Measurements from ENCODE around the gene ANKRD27.
"Not testable (repeated sequence)": the region's sequence is repeated elsewhere in the genome, so short reads cannot be mapped to it uniquely, and the experiment has no call there.

ANKRD27 gene

DNA sequence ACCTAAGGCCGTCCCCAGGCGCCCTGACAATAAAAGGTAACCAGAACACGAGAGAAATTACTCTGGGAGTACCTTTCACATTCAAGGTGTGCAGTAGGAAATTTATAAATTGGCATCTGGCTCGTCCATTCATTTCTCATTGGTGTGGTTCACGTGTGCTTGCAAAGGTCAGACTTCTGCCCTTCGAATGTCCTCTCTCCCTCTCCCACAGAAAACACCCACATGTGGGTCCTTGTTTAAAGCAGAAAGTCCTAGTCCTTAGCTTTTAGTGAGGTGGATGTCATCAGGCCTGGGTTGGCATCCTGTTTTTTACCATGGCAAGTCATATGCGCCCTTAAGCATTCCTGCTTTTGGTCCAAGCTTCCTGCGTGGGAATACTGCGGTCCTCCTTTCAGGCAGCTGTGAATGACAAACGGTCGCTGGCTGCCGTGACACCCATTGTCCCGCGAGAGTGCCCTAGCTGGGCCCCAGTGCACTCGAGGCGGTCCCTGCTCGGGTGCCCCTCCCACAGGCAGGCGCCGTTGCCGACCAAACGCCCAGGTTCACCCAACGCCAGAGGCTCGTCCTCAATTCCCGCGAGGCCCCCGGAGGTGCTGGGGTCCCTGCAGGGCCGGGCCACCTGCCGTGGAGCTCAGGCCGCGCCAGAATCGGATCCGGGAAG lies 16.4 kb upstream of the ANKRD27 start, which contains the start of gene NUDT19:
Gene NUDT19 (plus strand): TSS at position 531 of the 661 bp plus-strand sequence. CDS start 140 bp downstream, outside the sequence.
- DNase-seq (ENCODE audit: low read depth, low spot score), result no peak

DNA sequence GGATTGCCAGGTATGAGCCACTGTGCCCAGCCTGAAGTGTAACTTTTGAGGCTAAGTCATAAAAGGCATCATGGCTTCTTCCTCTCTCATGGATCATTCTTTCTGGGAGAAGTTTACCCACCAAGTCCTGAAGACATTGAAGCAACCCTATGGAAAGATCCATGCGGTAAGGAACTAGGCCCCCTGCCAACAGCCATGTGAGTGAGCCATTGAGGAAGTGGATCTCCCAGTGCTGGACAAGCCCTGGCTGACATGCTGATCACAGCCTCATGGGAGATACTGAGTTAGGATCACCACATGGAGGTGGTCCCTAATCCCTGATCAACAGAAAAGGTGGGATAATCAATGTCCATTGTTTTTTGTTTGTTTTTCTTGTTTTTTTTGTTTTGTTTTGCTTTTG lies 13.3 kb upstream of the ANKRD27 start:
- no peak for DNase-seq (ENCODE audit: low read depth, low spot score)

DNA sequence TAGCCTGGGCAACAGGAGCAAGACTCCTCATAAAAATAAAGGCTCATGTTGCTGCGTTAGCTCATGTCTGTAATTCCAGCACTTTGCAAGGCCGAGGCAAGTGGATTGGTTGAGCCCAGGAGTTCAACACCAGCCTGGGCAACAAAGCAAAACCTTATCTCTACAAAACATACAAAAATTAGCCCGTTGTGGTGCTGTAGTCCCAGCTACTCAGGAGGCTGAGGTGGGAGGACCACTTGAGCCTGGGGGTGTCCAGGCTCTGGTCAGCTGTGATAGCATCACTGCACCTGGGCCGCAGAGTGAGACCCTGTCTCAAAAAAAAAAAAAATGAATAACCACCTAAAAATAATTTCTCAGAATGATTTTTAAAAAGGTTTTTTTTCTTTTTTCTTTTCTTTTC lies 12.7 kb upstream of the ANKRD27 start:
- no peak for DNase-seq (ENCODE audit: low read depth, low spot score)

DNA sequence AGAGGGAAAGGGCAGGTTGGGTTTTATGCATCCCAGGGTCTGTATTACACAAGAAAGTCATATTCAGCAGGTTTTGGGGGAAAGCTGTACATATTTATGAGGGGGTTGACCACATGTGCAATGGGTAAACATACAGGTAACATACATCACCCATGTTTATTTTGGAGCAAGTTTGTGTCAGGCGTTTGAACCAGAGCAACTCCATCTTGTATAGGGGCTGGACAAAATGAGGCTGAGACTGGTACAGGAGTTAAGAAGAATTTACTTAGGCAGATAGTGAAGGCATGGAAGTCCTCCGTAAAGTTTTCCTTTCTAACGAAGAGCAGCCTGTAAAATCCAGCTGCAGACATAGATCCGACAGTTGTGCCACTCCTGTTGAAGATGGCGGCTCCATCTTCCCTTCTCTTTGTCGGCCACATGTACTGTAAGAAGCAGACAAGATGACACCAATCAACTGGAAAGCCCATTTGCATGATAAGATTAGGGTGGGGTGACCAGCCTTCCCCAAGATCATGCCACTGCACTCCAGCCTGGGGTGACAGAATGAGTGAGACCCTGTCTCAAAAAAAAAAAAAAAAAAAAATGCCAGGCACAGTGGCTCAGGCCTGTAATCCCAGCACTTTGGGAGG lies 12.0 kb upstream of the ANKRD27 start:
- no peak for DNase-seq (ENCODE audit: low read depth, low spot score)

DNA sequence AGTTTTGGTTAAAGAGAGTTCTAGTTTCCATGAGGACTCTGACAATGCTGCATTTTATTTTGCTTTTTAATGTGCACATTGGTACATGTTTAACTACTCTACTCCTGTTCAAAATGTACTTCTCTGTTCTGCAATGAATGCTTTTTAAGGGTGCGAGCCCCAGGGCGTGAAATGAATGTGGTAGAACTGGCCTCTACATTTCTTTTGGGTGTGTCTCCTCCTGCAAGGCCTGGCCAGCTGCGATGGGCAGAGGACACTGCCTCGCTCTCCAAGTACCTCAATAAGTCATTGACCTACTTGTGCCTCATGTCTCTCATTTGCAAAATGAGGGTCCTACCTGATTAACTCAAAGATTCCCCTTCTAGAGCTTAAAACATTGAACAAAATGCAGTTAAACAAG lies 7.3 kb upstream of the ANKRD27 start:
- no peak for DNase-seq (ENCODE audit: low read depth, low spot score)

DNA sequence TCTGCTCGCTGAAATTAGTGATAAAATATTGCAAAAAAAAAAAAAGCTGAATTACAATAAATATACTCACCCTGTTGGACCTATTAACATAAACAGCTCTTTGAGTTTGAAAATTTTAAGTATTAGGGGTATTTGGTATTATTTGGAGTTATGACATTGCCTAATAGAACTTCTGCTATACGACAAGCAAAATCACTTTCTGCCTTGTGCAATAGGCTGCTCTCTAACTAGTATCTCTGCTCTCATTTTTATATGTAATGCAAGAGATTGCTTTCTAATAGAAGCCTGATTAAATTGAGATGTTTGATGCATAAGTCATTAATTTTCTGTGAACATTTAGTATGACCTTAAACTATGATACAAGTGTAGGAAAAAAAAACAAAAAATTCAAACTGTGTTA lies 6.0 kb upstream of the ANKRD27 start:
- DNase-seq (ENCODE audit: low read depth, low spot score), result no peak

- DNase-seq (ENCODE audit: low read depth, low spot score), result no peak
Measured at GRCh38 chr19:32677657-32678056, 2.7 kb upstream of the ANKRD27 start.

DNA sequence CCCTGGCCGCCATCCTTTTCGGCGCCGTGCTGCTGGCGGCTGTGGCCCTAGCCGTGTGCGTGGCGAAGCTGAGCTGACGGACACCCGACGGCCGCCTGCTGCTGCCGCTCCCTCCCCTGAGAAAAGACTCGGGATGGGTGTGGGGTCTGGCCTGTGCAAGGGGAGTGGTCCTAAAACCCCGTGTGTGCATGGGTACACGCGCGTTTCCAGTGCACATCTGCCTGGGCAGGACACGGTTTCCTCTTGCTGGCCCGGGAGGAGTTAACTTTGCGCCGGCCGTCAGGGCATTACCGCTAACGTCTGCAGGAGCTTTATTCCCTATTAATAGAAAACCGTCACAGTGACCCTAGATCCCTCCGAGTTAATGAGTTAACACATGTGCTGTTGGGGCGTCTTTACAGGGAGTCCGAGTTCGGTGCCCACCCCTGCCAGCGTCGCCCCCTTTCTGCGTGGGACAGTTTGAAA lies 1.9 kb upstream of the ANKRD27 start:
- no peak for DNase-seq (ENCODE audit: low read depth, low spot score)

GRCh38 chr19:32676186-32676894 lies 1.4 kb upstream of the ANKRD27 start:
- no peak for DNase-seq (ENCODE audit: low read depth, low spot score)

DNA sequence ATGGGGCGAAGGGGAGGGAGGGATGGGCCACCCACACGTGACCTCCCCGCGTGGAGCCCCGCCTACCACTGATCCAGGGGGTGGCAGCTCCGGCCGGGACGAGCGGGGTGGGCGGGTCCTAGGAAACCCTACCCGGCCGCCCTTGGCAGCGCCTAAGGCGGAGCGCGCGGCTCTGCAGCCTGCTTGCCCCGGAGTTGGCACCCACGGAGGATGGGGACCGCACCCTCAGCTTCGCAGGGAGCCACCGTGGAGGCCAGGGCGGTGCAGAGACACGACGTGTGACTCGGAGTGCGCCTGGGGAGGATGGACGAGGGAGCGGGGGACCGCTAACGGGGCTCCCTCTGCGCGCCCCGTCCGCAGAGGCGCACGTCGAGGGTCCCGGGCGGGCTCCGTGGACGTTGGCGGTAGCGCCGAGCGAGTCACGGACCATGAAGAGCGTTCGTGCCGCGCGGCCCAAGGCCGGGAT lies 773 bp upstream of the ANKRD27 start, which contains the start of gene RGS9BP:
Gene RGS9BP (plus strand): TSS at position 129 of the 466 bp plus-strand sequence. CDS start 416 bp downstream, outside the sequence.
- DNase-seq (ENCODE audit: low read depth, low spot score), result no peak

DNA sequence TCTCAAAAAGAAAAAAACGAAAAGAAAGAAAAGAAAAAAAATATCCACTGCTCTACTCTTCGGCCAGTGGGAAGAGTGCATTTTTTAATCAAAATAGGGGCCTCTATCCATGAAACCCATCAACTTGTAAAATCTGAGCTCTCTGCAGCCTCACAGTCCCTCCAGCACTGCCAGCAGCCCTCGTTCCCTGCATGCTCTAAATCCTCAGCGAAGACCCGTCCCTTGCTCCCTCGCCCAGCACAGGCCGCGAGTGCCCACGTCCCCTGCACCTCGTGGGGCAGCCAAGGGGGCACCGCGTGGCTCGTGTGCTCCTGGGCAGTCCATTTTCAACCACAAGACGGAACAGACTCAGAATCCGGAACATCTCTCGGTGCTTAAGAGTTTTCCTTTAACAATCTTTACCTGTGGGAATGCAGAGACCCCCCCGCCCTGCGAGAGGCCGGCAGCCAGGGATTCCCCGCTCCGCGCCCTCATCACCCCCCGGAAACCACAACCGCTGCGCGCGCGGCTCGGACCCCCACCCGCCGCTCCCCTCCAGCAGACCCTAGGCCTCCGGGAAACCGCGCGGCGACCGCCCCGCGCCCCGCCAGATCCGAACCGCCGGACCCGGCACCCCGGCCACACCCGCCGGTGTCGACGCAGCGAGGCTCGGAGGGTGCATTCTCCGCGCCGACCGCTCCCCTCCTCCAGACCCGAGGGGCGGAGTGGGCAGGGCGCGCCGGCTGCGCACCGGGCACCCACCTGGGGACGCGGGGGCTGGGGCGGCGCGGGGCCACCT lies 638 bp downstream of the ANKRD27 start:
- DNase-seq (ENCODE audit: low read depth, low spot score), result no peak

DNA sequence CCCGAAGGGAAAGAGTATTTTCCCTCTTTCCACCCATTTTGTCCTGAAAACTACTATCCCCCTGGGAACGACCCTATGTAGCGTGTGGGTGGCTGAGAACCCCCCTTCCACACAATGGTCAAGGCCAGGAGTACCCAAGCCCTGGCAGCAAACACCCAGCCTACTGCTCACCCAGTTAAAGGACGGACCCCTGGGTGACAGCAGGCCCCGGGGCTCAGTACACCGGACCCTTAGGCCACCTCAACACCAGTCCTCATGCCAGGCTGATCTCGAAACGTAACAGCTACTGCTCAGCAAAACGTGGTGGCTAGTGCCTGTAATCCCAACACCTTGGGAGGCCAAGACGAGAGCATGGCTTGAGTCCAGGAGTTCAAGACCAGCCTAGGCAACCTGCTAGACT lies 1.4 kb downstream of the ANKRD27 start:
- no peak for DNase-seq (ENCODE audit: low read depth, low spot score)

DNA sequence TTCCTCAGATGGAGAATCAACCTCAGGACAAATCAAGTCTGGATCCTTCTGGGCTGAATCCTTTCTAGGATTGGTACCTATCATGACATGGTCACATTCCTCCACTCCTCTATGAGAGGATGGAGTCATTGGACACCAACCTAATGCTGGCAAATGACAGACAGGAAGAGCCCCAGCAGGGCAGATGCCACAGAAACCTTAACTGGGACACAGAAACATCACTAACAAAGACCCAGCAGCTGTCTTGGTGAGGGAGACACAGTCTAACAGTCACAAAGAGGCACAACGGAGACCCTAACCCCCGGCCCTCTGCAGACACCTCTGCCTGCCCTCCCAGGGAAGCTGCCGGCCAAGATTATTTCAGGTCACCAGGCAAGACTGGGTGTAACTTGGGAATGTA lies 2.1 kb downstream of the ANKRD27 start:
- DNase-seq (ENCODE audit: low read depth, low spot score), result no peak

DNA sequence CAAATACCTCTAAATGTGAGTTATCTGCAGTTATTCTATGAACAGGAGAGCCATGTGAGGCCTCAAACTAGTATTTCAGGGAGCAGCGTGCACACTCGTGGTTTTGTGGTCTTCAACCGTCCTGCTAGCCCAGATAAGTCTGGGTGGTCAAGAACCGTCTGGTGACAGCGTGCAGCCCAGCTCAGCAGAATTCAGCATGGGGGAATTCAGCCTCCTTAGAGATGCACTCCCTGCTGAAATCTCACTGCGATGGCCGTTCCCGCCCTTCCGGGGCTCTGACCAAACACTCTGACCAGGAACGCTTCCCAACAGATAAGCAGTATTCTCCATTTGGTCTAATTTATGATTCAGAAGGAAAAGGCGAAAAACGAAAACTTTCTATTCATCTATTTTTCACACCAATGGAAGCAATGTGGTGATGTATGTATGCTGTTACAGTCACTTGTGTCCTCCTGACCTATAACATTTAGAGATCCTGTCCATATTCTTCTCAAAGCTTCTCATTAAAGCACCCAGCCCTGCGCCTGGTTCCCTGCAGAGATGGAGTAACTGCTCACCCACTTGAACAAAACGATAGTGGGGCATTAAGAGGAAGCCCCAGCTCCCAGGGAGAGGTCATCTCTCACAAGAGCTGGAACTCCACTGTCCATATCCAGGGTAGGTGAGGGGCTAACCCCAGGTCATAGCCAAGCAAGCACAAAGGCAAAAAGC lies 2.9 kb downstream of the ANKRD27 start:
- no peak for DNase-seq (ENCODE audit: low read depth, low spot score)

DNA sequence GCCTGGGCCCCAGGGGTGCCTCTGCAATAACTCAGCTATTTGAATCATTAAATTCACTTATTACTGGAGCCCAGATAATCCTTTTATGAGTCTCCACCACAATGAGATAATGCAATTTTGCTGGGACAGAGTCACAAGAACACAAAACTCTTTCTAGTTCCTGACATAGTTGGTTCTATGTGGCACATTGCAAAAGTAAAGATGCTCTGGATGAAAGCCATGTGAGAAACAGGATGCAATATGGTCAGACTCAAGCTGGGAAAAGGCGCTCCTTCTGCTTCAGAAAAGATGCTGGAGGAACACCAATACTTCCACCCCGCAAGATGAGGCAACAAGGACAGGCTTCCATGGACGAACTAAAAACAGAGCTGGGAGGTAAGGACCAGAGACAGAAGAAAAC lies 5.7 kb downstream of the ANKRD27 start:
- DNase-seq (ENCODE audit: low read depth, low spot score), result no peak

GRCh38 chr19:32666084-32666483 lies 8.9 kb downstream of the ANKRD27 start:
- no peak for DNase-seq (ENCODE audit: low read depth, low spot score)

DNA sequence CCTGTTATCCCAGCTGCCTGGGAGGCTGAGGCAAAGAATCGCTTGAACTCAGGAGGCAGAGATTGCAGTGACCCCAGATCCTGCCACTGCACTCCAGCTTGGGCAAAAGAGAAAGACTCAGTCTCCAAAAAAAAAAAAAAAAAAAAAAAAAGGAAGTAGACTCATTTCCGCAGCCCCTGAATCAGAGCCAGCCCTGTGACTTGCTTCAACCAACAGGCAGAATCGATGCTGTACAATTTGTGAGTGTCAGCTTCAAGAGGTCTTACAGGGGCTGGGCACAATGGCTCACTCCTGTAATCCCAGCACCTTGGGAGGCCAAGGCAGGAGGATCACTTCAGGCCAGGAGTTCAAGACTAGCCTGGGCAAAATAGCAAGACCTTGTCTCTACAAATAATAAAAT lies 12.8 kb downstream of the ANKRD27 start:
- no peak for DNase-seq (ENCODE audit: low read depth, low spot score)

- DNase-seq (ENCODE audit: low read depth, low spot score), result no peak
Measured at GRCh38 chr19:32661318-32661717, 13.7 kb downstream of the ANKRD27 start.

DNA sequence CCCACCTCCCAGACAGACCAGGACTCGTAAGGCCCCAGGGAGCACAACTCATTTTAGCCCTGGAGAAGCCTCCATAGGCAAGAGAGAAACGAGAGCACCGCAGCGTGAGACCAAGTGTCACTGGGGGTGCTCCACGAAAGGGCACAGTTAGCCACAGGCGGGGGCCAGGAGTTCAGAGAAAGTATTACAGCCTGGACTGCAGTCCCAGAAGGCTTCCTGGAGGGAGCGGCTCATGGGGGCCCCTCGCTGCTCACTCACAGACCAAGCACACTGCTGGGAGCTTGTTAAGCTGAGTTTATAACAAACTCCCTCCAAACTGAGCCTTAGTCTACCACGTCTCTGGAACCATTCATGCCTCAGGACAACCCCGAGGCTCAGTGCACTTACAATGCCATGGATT lies 16.5 kb downstream of the ANKRD27 start:
- no peak for DNase-seq (ENCODE audit: low read depth, low spot score)

- DNase-seq (ENCODE audit: low read depth, low spot score), result no peak
Measured at GRCh38 chr19:32658075-32658474, 16.9 kb downstream of the ANKRD27 start.

- DNase-seq (ENCODE audit: low read depth, low spot score), result not testable (repeated sequence)
Measured at GRCh38 chr19:32656379-32656778, 18.6 kb downstream of the ANKRD27 start.
